Measurements from ENCODE around the gene RTN4. TPM values are rescaled to one million over a fixed set of nuclear protein-coding genes. Genes with fewer than 3 reads are reported as not detected.
"Not testable (repeated sequence)": the region's sequence is repeated elsewhere in the genome, so short reads cannot be mapped to it uniquely, and the experiment has no call there.

RTN4 gene
- total and polyA plus RNA-seq, 5 donors = 183 to 283 (median 243) TPM

DNA sequence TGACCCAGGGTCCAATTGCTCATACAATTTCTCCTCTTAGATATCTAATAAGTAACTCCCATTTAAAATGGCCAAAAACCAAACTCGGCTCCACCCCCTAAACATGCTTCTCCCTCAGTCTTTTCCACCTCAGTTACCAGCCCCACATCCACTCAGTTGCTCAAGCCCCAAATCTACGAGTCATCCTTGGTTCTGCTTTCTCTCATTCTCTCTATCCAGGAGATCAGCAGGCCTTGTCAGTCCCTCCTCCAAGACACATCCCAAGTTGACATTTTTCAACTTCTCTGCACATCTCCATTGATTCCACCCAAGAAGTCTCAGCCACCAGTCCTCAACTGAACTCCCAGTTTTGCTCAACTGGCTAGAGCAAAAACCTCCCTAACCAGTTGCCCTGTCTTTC is 40.5 kb upstream of the RTN4 start:
- ATAC-seq (no peak), DNase-seq (no peak)
- WGBS = 98% methylated on average over 2 of the region's 2 CpGs
- Histone ChIP-seq H3K4me3 (ENCODE audit: low read length) (no peak overlapping the region), H3K27ac (ENCODE audit: low read length) (no peak overlapping the region), H3K9me3 (ENCODE audit: control insufficient read depth, low read length) (no peaks in the 10 kb centered on the region), H3K4me1 (ENCODE audit: control insufficient read depth, insufficient read depth, low read length) (no peaks in the 10 kb centered on the region), H3K27me3 (ENCODE audit: control insufficient read depth, insufficient read depth) (no peaks in the 10 kb centered on the region)
- intact Hi-C loops (cut with DNase I) = loop anchor here in 1 of 4 donors (5.0 kb wide), 1 partner anchor 38 kb away; the partner anchor contains the start of gene RTN4

DNA sequence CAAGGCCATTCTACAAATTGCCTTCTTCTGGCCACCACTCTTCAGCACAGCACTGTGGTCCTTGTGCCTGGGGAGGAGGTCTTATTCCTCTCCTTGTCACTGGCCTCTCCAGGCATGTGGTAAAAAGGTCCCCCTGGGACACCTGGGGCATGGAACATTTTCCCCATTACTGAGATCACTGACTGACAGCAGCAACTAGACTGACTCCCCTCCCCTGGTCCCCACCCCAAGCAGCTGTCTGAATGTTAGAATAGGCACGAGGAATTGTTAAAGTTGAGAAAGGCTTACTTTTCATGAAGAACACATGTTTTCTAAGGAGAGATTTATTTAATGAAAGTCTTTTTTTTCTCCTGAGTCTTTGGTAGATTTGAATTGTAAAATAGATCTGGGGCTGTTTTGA is 39.5 kb upstream of the RTN4 start:
- peak in 1 of 2 donors; percentile 24 for ATAC-seq
- Histone ChIP-seq H3K4me3 (ENCODE audit: low read length) (no peak overlapping the region), H3K27me3 (ENCODE audit: control insufficient read depth, insufficient read depth) (no peaks in the 10 kb centered on the region), H3K4me1 (ENCODE audit: control insufficient read depth, insufficient read depth, low read length) (no peaks in the 10 kb centered on the region), H3K27ac (ENCODE audit: low read length) (no peak overlapping the region), H3K9me3 (ENCODE audit: control insufficient read depth, low read length) (no peaks in the 10 kb centered on the region)
- WGBS = 86% methylated on average over 1 of the region's 1 CpG
- DNase-seq = no peak
- intact Hi-C loops (cut with DNase I) = loop anchor here in 1 of 4 donors (5.0 kb wide), 1 partner anchor 37 kb away; the partner anchor contains the start of gene RTN4

DNA sequence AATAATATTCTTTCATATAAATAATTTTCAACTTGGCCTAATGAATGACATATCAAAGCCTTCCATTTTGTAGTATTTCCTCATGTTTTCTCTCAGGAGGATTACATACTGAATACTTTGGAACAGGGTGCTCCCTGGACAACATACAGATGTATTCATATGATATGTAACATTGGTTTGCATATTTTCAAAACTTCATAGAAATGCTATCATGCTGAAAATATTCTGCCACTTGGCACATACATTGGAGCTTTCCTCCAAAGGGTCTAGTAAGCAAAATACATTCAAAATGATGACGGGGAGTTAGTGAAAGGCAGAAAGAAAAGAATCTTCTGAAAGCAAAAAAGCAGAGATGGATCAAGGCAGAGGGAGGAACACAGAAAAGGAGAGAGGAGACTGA is 38.1 kb upstream of the RTN4 start:
- intact Hi-C loops (cut with DNase I) = no loop called here
- 70% methylated on average over 1 of the region's 1 CpG for WGBS
- Histone ChIP-seq H3K4me3 (ENCODE audit: low read length) (no peak overlapping the region), H3K27me3 (ENCODE audit: control insufficient read depth, insufficient read depth) (no peaks in the 10 kb centered on the region), H3K9me3 (ENCODE audit: control insufficient read depth, low read length) (no peaks in the 10 kb centered on the region), H3K27ac (ENCODE audit: low read length) (no peak overlapping the region), H3K4me1 (ENCODE audit: control insufficient read depth, insufficient read depth, low read length) (no peaks in the 10 kb centered on the region)
- no peak for DNase-seq
- ATAC-seq = no peak

DNA sequence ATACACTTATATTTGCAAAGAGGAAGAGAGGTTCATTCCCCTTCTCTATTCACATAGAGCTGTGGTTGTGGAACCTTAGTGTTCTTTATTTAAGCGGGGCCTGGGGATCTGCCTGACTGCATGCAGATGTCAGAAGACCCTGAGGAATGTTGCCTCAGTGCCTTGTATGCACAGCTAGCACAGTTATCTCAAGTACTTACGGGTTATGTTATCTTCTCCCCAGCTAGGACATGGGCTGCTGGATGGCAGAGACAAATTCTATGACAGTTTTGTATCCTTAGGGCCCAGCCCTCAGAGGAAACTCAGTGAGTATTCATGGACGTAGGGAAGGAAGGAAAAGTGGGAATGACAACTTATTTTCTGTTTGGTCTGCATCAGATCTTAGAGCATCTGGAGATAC is 37.7 kb upstream of the RTN4 start:
- H3K4me3 ChIP-seq (ENCODE audit: low read length) = no peak overlapping the region
- peak overlapping the region; percentile 53 for H3K27ac ChIP-seq (ENCODE audit: low read length)
- intact Hi-C loops (cut with DNase I) = no loop called here
- no peaks in the 10 kb centered on the region for H3K4me1 ChIP-seq (ENCODE audit: control insufficient read depth, insufficient read depth, low read length)
- ATAC-seq (peak; percentile 69 to 82), DNase-seq (no peak)
- H3K9me3 ChIP-seq (ENCODE audit: control insufficient read depth, low read length) = no peaks in the 10 kb centered on the region
- no peaks in the 10 kb centered on the region for H3K27me3 ChIP-seq (ENCODE audit: control insufficient read depth, insufficient read depth)
- WGBS = 55% methylated on average over 3 of the region's 3 CpGs

DNA sequence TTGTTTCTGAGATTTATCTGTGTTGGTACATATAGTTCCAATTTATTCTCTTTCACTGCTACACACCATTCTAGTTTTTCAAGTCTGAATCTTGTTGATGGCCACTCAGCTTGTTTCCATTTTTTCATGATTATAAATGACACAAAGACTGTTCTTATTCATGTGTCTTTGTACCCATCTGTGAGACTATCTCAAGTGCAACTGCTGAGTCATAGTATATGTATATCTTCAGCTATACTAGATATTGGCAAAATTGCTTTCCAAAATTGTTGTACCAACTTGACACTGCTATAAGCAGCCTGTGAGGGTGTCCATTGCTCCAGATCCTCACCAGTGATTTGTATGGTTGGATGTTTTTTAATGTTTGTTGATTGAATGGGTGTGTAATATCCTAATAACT is 37.2 kb upstream of the RTN4 start:
- intact Hi-C loops (cut with DNase I) = no loop called here
- no peaks in the 10 kb centered on the region for H3K4me1 ChIP-seq (ENCODE audit: control insufficient read depth, insufficient read depth, low read length)
- no peak overlapping the region for H3K27ac ChIP-seq (ENCODE audit: low read length)
- no peak overlapping the region for H3K4me3 ChIP-seq (ENCODE audit: low read length)
- DNase-seq (no peak), ATAC-seq (no peak)
- H3K27me3 ChIP-seq (ENCODE audit: control insufficient read depth, insufficient read depth) = no peaks in the 10 kb centered on the region
- no peaks in the 10 kb centered on the region for H3K9me3 ChIP-seq (ENCODE audit: control insufficient read depth, low read length)

DNA sequence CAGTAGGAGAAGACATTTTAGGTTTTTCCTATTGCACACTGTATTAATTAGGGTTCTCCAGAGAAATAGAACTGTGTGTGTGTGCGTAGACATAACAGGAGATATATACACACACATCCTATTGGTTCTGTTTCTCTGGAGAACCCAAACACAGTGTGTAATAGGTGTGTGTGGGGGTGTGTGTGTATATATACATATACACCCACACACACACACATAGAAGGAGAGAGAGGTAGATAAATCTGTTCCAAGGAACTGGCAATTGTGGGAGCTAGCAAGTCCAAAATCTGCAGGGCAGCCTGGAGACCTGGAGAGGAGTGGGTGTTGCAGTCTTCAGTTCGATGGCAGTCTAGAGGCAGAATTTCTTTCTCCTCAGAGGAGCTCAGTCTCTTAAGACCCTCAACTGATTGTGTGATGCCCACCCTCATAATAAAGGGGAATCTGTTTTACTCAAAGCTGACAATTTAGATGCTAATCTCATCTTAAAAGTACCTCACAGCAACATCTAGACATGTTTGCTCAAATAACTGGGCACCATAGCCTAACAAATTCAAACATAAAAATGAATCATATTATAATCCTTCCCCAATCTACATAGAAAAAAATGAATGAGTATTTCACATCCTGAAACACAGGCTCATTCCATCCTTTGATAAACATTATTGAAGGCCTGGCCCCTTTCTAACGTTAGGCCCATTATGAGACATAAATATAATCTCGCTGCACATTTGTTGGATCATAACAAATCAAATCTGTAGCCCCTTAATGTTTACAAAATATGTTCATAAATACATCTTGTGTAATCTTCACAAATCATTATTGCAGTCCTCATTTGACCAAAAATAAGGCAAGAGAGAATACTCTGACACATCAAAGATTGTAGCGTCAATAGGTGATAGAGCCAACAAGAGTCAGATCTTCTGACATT is 35.1 kb upstream of the RTN4 start:
- no peak for ATAC-seq
- 92% methylated on average over 5 of the region's 5 CpGs for WGBS

DNA sequence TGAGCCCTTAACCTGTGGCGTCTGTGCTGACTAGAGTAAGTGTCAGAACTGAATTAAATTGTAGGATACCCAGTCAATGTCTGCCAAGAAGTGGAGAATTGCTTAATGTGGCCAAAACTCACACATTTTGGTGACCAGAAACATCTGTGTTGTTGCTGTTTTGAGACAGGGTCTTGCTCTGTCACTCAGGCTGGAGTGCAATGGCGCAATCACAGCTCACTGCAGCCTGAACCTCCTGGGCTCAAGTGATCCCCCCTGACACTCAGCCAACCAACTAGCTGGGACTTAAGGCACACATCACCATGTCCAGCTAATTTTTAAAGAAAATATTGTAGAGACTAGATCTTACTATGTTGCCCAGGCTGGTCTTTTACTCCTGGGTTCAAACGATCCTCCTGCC is 34.4 kb upstream of the RTN4 start:
- Histone ChIP-seq H3K27ac (ENCODE audit: low read length) (no peak overlapping the region), H3K4me1 (ENCODE audit: control insufficient read depth, insufficient read depth, low read length) (no peaks in the 10 kb centered on the region), H3K27me3 (ENCODE audit: control insufficient read depth, insufficient read depth) (no peaks in the 10 kb centered on the region), H3K9me3 (ENCODE audit: control insufficient read depth, low read length) (no peaks in the 10 kb centered on the region), H3K4me3 (ENCODE audit: low read length) (no peak overlapping the region)
- 80% methylated on average over 3 of the region's 3 CpGs for WGBS
- ATAC-seq (no peak), DNase-seq (peak in 1 of 3 donors; percentile 63)
- intact Hi-C loops (cut with DNase I) = no loop called here

More for the DNA sequence above, 35.1 kb upstream of the RTN4 start:
- Histone ChIP-seq H3K9me3 (ENCODE audit: control insufficient read depth, low read length) (no peaks in the 10 kb centered on the region), H3K4me1 (ENCODE audit: control insufficient read depth, insufficient read depth, low read length) (no peaks in the 10 kb centered on the region), H3K27me3 (ENCODE audit: control insufficient read depth, insufficient read depth) (no peaks in the 10 kb centered on the region), H3K27ac (ENCODE audit: low read length) (no peak overlapping the region), H3K4me3 (ENCODE audit: low read length) (no peak overlapping the region)
- intact Hi-C loops (cut with DNase I) = no loop called here
- DNase-seq = no peak

DNA sequence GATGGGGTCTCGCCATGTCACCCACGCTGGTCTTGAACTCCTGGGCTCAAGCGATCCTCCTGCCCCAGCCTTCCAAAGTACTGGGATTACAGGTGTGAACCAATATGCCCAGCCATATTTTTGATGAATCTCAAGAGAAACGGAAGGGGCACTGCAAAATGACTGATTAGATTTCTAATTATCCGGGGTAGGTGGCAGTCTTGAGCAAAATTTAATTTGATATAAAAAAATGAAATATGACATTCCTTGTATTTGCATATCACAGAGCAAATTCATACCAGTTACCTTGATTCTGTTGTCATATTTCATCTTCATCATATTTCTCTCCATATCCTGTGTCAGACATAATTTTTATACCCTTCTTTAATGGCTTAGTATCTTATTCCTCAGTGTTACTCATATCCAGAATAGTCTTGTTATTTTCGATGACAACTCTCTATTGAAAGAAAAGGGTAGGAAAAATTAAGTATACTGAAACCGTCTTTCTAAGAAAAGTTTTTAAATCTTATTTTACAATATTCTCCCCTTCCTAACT is 30.0 kb upstream of the RTN4 start:
- no peaks in the 10 kb centered on the region for H3K27me3 ChIP-seq (ENCODE audit: control insufficient read depth, insufficient read depth)
- no peaks in the 10 kb centered on the region for H3K4me1 ChIP-seq (ENCODE audit: control insufficient read depth, insufficient read depth, low read length)
- H3K27ac ChIP-seq (ENCODE audit: low read length) = no peak overlapping the region
- ATAC-seq = no peak
- no peaks in the 10 kb centered on the region for H3K9me3 ChIP-seq (ENCODE audit: control insufficient read depth, low read length)
- DNase-seq = no peak
- intact Hi-C loops (cut with DNase I) = no loop called here
- WGBS = 96% methylated on average over 7 of the region's 7 CpGs
- no peak overlapping the region for H3K4me3 ChIP-seq (ENCODE audit: low read length)

DNA sequence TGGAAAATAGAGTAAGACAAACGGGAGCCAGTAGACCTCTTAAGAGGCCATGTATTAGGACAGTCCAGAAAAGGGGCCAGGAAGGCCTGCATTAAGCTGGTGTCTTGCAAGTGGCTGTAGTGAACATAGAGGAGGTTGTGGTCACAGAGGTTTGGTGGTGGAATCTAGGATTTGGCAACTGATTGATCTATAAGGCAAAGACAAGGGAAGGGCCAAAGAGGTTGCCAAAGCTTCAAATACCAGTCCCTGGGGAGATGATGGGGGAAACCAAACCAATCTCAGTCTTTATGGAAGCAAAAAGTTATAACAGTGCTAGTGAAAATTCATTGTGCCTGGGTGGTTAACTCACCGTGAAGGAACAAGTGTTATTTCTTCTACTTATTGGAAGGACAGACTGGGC is 28.7 kb upstream of the RTN4 start:
- Histone ChIP-seq H3K4me1 (ENCODE audit: control insufficient read depth, insufficient read depth, low read length) (no peaks in the 10 kb centered on the region), H3K9me3 (ENCODE audit: control insufficient read depth, low read length) (no peaks in the 10 kb centered on the region), H3K27ac (ENCODE audit: low read length) (no peak overlapping the region), H3K4me3 (ENCODE audit: low read length) (no peak overlapping the region), H3K27me3 (ENCODE audit: control insufficient read depth, insufficient read depth) (no peaks in the 10 kb centered on the region)
- no peak for ATAC-seq
- DNase-seq = no peak
- intact Hi-C loops (cut with DNase I) = no loop called here
- WGBS = 76% methylated on average over 2 of the region's 2 CpGs

DNA sequence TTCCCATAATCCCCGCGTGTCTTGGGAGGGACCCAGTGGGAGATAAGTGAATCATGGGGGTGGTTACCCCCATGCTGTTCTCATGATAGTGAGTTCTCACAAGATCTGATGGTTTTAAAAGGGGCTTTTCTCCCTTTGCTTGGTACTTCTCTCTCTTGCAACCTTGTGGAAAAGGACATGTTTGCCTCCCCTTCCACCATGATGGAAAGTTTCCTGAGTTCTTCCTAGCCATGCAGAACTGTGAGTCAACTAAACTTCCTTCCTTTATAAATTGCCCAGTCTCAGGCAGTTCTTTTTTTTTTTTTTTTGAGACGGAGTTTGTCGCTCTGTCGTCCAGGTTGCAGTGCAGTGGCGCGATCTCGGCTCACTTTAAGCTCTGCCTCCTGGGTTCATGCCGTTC is 26.5 kb upstream of the RTN4 start:
- 87% methylated on average over 9 of the region's 9 CpGs for WGBS
- H3K27me3 ChIP-seq (ENCODE audit: control insufficient read depth, insufficient read depth) = no peaks in the 10 kb centered on the region
- no peaks in the 10 kb centered on the region for H3K9me3 ChIP-seq (ENCODE audit: control insufficient read depth, low read length)
- intact Hi-C loops (cut with DNase I) = no loop called here
- H3K27ac ChIP-seq (ENCODE audit: low read length) = no peak overlapping the region
- H3K4me3 ChIP-seq (ENCODE audit: low read length) = no peak overlapping the region
- ATAC-seq (no peak), DNase-seq (no peak)
- H3K4me1 ChIP-seq (ENCODE audit: control insufficient read depth, insufficient read depth, low read length) = no peaks in the 10 kb centered on the region

DNA sequence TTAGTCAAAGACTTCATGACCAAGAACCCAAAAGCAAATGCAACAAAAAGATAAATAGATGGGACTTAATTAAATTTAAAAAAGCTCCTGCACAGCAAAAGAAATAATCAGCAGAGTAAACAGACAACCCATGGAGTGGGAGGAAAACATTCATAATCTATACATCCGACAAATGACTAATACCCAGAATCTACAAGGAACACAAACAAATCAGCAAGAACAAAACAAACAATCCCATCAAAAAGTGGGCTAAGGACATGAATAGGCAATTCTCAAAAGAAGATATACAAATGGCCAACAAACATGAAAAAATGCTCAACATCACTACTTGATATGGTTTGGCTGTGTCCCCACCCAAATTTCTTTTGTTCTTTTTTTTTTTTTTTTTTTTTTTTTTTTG is 25.8 kb upstream of the RTN4 start:
- H3K4me3 ChIP-seq (ENCODE audit: low read length); H3K4me1 ChIP-seq (ENCODE audit: control insufficient read depth, insufficient read depth, low read length); intact Hi-C loops (cut with DNase I); H3K27ac ChIP-seq (ENCODE audit: low read length); DNase-seq; H3K9me3 ChIP-seq (ENCODE audit: control insufficient read depth, low read length); ATAC-seq; H3K27me3 ChIP-seq (ENCODE audit: control insufficient read depth, insufficient read depth): not testable (repeated sequence)
- WGBS = 85% methylated on average over 1 of the region's 1 CpG
